OCI-LY7 (cell line): Measurements from ENCODE around the gene OLFM2.
"Not testable (repeated sequence)": the region's sequence is repeated elsewhere in the genome, so short reads cannot be mapped to it uniquely, and the experiment has no call there.

ENCODE experiments used
- EZH2phosphoT487 ChIP-seq: fragments of 200-600 bp; sonication (generic); IDR thresholded peaks from 2 replicates; pipeline ENCODE4 v1.6.1; 2018; ENCODE audit warnings: low read depth, borderline replicate concordance, mild to moderate bottlenecking, mixed run types, antibody characterized with exemption, low read length, moderate library complexity, mixed read lengths
- TF ChIP-seq, protein P1 (sequence below): fragments of 200-600 bp; sonication (generic); conservative IDR thresholded peaks from 2 replicates; pipeline ENCODE4 v1.5.1; 2014; ENCODE audit warnings: mild to moderate bottlenecking, antibody characterized with exemption, low read length, moderate library complexity, mixed read lengths

GRCh38 chr19:9843626-9844273 is 92.6 kb downstream of the OLFM2 start:
- TF ChIP-seq, protein P1, sequence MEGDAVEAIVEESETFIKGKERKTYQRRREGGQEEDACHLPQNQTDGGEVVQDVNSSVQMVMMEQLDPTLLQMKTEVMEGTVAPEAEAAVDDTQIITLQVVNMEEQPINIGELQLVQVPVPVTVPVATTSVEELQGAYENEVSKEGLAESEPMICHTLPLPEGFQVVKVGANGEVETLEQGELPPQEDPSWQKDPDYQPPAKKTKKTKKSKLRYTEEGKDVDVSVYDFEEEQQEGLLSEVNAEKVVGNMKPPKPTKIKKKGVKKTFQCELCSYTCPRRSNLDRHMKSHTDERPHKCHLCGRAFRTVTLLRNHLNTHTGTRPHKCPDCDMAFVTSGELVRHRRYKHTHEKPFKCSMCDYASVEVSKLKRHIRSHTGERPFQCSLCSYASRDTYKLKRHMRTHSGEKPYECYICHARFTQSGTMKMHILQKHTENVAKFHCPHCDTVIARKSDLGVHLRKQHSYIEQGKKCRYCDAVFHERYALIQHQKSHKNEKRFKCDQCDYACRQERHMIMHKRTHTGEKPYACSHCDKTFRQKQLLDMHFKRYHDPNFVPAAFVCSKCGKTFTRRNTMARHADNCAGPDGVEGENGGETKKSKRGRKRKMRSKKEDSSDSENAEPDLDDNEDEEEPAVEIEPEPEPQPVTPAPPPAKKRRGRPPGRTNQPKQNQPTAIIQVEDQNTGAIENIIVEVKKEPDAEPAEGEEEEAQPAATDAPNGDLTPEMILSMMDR, result not testable (repeated sequence)
- TF ChIP-seq EZH2phosphoT487, result not testable (repeated sequence)
